ENCODE data around the gene PEG3. TPM values are rescaled to one million over a fixed set of nuclear protein-coding genes. Genes with fewer than 3 reads are reported as not detected.

PEG3 gene
- polyA plus RNA-seq, 2 of the 4 experiments (the other 2 are of a cell fraction) = not detected

- WGBS (ENCODE audit: missing lambda C conversion rate) = 4% methylated on average over 5 of the region's 5 CpGs
These were observed 19.3 kb downstream of the PEG3 start for GRCh38 chr19:56821209-56821608.

GRCh38 chr19:56819166-56819565, 21.4 kb downstream of the PEG3 start:
- ATAC-seq (no peak), FAIRE-seq (no peak), DNase-seq (ENCODE audit: low read depth in 1 of 2, low spot score in 1 of 2) (no peak)
- 0% methylated on average over 2 of the region's 2 CpGs for WGBS (ENCODE audit: missing lambda C conversion rate)
- ChIA-PET POLR2A (no interaction called here), CTCF (no interaction called here)
- Histone ChIP-seq H3K4me1 (no peaks in the 10 kb centered on the region), H3K4me2 (no peak overlapping the region), H3K9me3 (peaks cover 70% of the 10 kb centered on the region), H3K4me3 (no peak overlapping the region), H3K27ac (no peak overlapping the region)
- TF ChIP-seq EHF (CRISPR knock-in tag; IDR thresholded peaks at IDR 0.05) = no peak
- TF ChIP-seq NPAS2 (CRISPR knock-in tag; IDR thresholded peaks at IDR 0.05; ENCODE audit: borderline replicate concordance) = no peak
- TF ChIP-seq ZNF302 (CRISPR knock-in tag; IDR thresholded peaks at IDR 0.05) = no peak
- TF ChIP-seq EHMT2 (IDR thresholded peaks at IDR 0.05; ENCODE audit: low read depth) = no peak
- no peak for TF ChIP-seq JUN (IDR thresholded peaks at IDR 0.05)
- TF ChIP-seq HEYL (CRISPR knock-in tag; IDR thresholded peaks at IDR 0.05) = no peak
- no peak for TF ChIP-seq ESRRA (IDR thresholded peaks at IDR 0.05; ENCODE audit: borderline replicate concordance, low read length)
- no peak for TF ChIP-seq FOXS1 (CRISPR knock-in tag; IDR thresholded peaks at IDR 0.05)
- TF ChIP-seq, protein P1, sequence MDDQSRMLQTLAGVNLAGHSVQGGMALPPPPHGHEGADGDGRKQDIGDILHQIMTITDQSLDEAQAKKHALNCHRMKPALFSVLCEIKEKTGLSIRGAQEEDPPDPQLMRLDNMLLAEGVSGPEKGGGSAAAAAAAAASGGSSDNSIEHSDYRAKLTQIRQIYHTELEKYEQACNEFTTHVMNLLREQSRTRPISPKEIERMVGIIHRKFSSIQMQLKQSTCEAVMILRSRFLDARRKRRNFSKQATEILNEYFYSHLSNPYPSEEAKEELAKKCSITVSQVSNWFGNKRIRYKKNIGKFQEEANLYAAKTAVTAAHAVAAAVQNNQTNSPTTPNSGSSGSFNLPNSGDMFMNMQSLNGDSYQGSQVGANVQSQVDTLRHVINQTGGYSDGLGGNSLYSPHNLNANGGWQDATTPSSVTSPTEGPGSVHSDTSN (IDR thresholded peaks at IDR 0.05) = no peak
- TF ChIP-seq ZFP36 (IDR thresholded peaks at IDR 0.05; ENCODE audit: borderline replicate concordance, partially characterized antibody) = no peak
- TF ChIP-seq MAX (IDR thresholded peaks at IDR 0.05) = no peak
- TF ChIP-seq, protein P2, sequence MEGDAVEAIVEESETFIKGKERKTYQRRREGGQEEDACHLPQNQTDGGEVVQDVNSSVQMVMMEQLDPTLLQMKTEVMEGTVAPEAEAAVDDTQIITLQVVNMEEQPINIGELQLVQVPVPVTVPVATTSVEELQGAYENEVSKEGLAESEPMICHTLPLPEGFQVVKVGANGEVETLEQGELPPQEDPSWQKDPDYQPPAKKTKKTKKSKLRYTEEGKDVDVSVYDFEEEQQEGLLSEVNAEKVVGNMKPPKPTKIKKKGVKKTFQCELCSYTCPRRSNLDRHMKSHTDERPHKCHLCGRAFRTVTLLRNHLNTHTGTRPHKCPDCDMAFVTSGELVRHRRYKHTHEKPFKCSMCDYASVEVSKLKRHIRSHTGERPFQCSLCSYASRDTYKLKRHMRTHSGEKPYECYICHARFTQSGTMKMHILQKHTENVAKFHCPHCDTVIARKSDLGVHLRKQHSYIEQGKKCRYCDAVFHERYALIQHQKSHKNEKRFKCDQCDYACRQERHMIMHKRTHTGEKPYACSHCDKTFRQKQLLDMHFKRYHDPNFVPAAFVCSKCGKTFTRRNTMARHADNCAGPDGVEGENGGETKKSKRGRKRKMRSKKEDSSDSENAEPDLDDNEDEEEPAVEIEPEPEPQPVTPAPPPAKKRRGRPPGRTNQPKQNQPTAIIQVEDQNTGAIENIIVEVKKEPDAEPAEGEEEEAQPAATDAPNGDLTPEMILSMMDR (IDR thresholded peaks at IDR 0.05) = no peak
- TF ChIP-seq, protein P3, sequence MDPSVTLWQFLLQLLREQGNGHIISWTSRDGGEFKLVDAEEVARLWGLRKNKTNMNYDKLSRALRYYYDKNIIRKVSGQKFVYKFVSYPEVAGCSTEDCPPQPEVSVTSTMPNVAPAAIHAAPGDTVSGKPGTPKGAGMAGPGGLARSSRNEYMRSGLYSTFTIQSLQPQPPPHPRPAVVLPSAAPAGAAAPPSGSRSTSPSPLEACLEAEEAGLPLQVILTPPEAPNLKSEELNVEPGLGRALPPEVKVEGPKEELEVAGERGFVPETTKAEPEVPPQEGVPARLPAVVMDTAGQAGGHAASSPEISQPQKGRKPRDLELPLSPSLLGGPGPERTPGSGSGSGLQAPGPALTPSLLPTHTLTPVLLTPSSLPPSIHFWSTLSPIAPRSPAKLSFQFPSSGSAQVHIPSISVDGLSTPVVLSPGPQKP (IDR thresholded peaks at IDR 0.05; ENCODE audit: low read depth, low read length) = no peak
- TF ChIP-seq HOXA7 (CRISPR knock-in tag; IDR thresholded peaks at IDR 0.05) = no peak
- TF ChIP-seq EP300 (IDR thresholded peaks at IDR 0.05) = no peak
- no peak for TF ChIP-seq JUNB (IDR thresholded peaks at IDR 0.05)
- no peak for TF ChIP-seq MAFK (IDR thresholded peaks at IDR 0.05; ENCODE audit: partially characterized antibody)

More at GRCh38 chr19:56821209-56821608, 19.3 kb downstream of the PEG3 start:
- no peaks in the 10 kb centered on the region for H3K4me1 ChIP-seq
- CTCF ChIA-PET = interaction anchor here (0.6 kb wide), 1 partner anchor 370 kb away, joined by 3 read pairs; the partner anchor contains the start of gene ZNF264
- POLR2A ChIA-PET = no interaction called here
- H3K4me2 ChIP-seq = no peak overlapping the region
- H3K9me3 ChIP-seq = peaks cover 78% of the 10 kb centered on the region
- DNase-seq (ENCODE audit: low read depth in 1 of 2, low spot score in 1 of 2) (no peak), ATAC-seq (no peak), FAIRE-seq (no peak)
- TF ChIP-seq E2F6 (IDR thresholded peaks at IDR 0.05; ENCODE audit: borderline replicate concordance, low read depth) (no peak), USF2 (IDR thresholded peaks at IDR 0.05) (no peak), FOSB (CRISPR knock-in tag; IDR thresholded peaks at IDR 0.05) (no peak), CHD2 (IDR thresholded peaks at IDR 0.05; ENCODE audit: low read length, partially characterized antibody) (no peak), CEBPB (IDR thresholded peaks at IDR 0.05) (no peak), JUNB (IDR thresholded peaks at IDR 0.05) (no peak)
- no peak overlapping the region for H3K4me3 ChIP-seq
- H3K27ac ChIP-seq = no peak overlapping the region
